GM10266 (cell line): ENCODE data around the gene PDE1C.

Experiments
- DNase-seq: peaks from one replicate; pipeline ENCODE4 v3.0.0; 2012; ENCODE audit errors: extremely low spot score
- TF ChIP-seq, protein P1 (sequence below): IDR thresholded peaks from 2 replicates; pipeline ENCODE4 v1.5.1; 2012; ENCODE audit warnings: mild to moderate bottlenecking, low read depth; ENCODE audit not compliant: control insufficient read depth, insufficient read depth; ENCODE audit errors: missing control alignments

PDE1C gene

DNA sequence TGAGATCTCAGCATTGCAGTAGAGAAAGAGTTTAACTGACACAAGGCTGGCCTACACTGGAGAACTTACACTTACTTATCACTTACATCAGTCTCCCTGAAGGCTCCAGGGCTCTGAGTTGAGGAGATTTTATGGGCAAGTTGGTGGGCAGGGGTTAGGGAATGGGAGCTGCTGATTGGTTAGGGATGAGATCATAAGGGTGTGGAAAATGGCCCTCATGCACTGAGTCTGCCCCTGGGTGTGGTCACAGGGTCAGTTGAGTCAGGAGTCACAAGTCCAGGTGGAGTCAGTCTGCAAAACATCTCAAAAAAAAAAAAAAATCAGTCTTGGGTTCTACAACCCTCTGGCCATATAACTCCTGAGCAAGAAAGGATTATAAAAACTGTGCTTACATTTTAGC is 322.7 kb downstream of the PDE1C start:
- no peak for DNase-seq
- TF ChIP-seq, protein P1, sequence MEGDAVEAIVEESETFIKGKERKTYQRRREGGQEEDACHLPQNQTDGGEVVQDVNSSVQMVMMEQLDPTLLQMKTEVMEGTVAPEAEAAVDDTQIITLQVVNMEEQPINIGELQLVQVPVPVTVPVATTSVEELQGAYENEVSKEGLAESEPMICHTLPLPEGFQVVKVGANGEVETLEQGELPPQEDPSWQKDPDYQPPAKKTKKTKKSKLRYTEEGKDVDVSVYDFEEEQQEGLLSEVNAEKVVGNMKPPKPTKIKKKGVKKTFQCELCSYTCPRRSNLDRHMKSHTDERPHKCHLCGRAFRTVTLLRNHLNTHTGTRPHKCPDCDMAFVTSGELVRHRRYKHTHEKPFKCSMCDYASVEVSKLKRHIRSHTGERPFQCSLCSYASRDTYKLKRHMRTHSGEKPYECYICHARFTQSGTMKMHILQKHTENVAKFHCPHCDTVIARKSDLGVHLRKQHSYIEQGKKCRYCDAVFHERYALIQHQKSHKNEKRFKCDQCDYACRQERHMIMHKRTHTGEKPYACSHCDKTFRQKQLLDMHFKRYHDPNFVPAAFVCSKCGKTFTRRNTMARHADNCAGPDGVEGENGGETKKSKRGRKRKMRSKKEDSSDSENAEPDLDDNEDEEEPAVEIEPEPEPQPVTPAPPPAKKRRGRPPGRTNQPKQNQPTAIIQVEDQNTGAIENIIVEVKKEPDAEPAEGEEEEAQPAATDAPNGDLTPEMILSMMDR = no peak

DNA sequence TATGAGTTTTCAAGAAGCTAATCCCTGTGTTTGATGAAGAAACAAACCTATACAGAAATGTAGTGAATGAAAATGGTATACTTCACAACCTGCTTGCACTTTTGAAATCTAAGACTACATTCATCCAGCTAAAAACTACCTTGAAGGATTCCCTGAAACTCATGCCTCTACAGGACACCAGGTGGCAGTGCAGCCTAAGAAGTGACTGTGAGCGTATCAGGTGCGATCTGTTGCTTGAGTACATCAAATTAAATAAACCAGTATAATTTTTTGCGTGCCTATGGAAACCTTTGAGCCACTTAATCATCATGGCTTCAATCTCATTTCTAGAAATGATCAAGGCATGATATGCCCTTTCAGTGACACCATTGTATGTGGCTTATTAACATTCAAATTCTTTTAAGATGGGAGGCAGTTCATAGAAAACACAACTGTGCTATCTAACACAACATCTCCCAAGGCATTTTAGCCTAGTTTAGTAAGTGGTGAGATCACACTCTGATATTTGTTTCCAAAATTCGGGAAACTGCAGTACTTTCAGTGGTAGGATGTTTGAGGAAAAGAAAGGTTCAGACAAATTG is 325.8 kb downstream of the PDE1C start:
- TF ChIP-seq, protein P1 = peak; percentile 82
- peak; percentile 33 for DNase-seq

DNA sequence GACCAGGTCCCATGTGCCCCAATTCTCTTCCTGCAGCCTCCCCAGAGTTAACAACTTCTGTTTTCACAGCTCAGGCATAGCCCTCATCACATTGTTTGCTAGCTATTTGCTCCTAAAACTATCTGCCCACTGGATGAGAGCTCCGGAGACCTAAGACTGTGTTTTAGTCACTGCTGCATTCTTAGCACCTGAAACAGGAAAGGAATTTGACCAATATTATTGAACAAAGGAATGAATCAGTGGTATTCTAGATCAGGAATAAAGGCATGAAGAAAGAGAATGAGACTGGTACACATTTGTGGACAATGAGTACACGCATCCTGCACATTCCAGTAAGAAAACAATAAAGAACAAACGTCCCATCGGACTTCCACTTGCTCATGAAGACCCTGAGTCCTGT is 328.4 kb downstream of the PDE1C start:
- TF ChIP-seq, protein P1 = no peak
- no peak for DNase-seq

DNA sequence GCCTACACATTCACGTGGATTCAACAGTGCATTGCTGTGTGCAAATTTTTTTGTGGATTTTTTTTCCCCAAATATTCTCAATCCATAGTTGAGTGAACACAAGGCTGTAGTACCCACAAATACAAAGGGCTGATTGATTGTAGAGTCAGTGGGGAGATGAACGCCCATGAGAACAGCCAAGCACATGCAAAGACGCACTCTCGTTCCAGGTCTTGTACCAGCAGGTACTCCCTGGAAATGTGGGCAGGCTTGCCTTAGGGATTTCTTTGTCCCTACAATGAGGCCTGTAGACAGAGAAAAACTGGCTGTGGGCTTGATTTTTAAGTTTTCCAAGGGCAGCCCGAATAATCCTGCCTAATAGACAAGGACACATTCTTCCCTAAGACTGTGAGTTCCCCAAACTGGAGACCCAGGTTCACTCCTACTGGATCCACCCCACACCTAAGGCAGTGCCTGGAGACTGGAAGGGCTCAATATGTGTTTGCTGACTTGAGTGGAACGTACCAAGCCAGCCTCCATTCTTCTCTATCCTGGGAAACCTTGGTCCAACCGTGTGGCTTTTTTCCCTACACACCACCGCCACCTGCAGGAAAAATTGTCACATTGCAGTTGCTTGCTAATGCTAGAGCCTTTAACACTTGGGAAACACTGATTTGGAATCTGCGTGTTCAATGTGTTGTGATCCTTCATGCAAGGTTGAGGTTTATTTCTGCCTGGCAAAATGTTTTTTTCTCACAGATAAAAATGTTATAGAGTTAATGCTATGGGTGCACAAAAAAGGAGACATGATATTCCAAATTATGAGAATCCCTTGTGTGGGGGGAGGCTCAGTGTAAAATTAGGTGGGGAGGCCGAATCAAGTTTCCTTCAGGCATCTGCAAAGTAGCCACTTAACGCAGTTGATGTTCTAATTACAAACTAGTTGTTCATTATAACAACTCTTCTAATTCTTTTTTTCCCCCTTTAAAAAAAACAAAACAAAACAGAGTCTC is 333.9 kb downstream of the PDE1C start:
- DNase-seq = peak; percentile 41
- TF ChIP-seq, protein P1 = peak; percentile 83

DNA sequence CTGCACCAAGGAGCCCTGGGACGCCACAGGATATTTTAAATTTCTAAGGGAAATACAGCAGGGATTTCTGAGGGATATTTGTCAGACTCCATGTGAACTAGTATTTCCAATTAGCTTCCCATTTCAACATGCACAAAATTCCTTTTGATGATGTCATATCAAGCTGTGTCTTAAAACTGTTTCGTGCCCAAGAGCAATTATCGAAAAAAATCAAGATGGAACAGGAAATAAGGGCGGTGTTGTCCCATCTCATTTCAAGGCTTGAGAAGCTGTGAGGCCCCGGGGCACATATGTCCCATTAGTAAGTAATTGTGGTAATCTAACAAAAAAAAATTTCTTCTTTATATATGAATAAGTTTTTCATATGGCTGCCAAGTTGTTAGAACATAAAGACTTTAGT is 335.8 kb downstream of the PDE1C start:
- no peak for DNase-seq
- TF ChIP-seq, protein P1 = no peak

DNA sequence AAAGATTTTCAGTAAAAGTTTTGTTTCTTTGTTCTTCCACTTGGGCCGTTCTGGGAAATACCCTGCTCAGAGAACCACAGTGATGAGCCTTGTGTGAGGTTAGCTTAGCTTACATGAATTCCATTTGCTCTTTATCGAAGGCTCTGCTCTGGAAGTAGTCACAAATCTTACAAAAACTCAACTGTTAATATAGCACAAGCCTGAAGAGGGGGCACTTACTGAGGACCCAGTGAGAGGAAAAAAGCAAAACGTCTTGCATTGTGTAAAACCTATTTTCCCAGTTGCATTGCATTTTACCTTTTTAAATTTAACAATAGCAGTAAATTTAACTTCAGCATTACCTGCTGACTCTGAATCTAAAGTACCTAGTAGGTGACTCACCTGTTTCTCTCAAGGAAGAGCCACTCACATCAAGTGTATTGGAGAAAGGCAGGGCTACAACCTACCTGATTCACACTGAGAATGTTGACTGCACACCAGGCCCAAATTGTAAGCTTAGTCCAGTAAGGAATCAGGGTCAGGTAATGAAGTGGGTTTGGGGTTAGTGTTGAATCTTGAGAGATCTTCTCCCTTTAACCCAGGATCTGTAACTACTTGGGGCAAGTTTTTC is 340.9 kb downstream of the PDE1C start:
- no peak for DNase-seq
- TF ChIP-seq, protein P1 = no peak
